Mesenchymal stem cell (in vitro differentiated cells and primary cell): ENCODE results near the gene ATR.

Experiments used
- DNase-seq: peaks from one replicate; pipeline ENCODE4 v3.0.0-alpha.2; 2013
- H2AFZ ChIP-seq: one replicate; pipeline ENCODE4 v1.6.1; 2013; ENCODE audit warnings: low read depth, mild to moderate bottlenecking, control low read depth, inconsistent platforms, low read length, moderate library complexity
- H2AK5ac ChIP-seq: 2 replicates; pipeline ENCODE4 v1.6.1; 2013; ENCODE audit warnings: low read length, moderate library complexity, mild to moderate bottlenecking, inconsistent platforms; ENCODE audit not compliant: severe bottlenecking
- H2BK120ac ChIP-seq: one replicate; pipeline ENCODE4 v1.6.1; 2013; ENCODE audit warnings: low read depth, mild to moderate bottlenecking, inconsistent platforms, low read length, moderate library complexity
- H2BK12ac ChIP-seq, 2 experiments: one replicate each; pipeline ENCODE4 v1.6.1; 2013; ENCODE audit warnings: inconsistent platforms in 2 of 2, low read length in 2 of 2, mild to moderate bottlenecking in 2 of 2, moderate library complexity in 2 of 2, control low read depth in 1 of 2
- H2BK15ac ChIP-seq: one replicate; pipeline ENCODE4 v1.6.1; 2013; ENCODE audit warnings: mild to moderate bottlenecking, low read depth, inconsistent platforms; ENCODE audit not compliant: poor library complexity, severe bottlenecking
- H2BK5ac ChIP-seq: 2 replicates; pipeline ENCODE4 v1.6.1; 2013; ENCODE audit warnings: low read depth, mild to moderate bottlenecking, low read length, control low read depth, inconsistent platforms; ENCODE audit not compliant: poor library complexity, severe bottlenecking
- H3K14ac ChIP-seq, 2 experiments: one replicate each; pipeline ENCODE4 v1.6.1; 2013; ENCODE audit warnings: inconsistent platforms in 2 of 2, low read length in 2 of 2, control low read depth in 1 of 2, mild to moderate bottlenecking in 1 of 2, moderate library complexity in 1 of 2
- H3K18ac ChIP-seq, 2 experiments: one replicate each; pipeline ENCODE4 v1.6.1; 2013; ENCODE audit warnings: inconsistent platforms in 2 of 2, low read length in 2 of 2, control low read depth in 1 of 2, low read depth in 1 of 2, mild to moderate bottlenecking in 1 of 2
- H3K23ac ChIP-seq, 2 experiments: one replicate each; pipeline ENCODE4 v1.6.1; 2013; ENCODE audit warnings: inconsistent platforms in 2 of 2, low read length in 2 of 2, mild to moderate bottlenecking in 2 of 2, moderate library complexity in 2 of 2, control low read depth in 1 of 2
- H3K27ac ChIP-seq: 2 replicates; pipeline ENCODE4 v1.5.1; 2013; ENCODE audit warnings: mild to moderate bottlenecking, moderate library complexity, low read length, control low read depth, inconsistent platforms; ENCODE audit not compliant: poor library complexity, severe bottlenecking
- H3K27me3 ChIP-seq, 2 experiments: 2 replicates each; pipeline versions ENCODE4 v1.6.1 to v1.7.0; 2013; ENCODE audit warnings: low read length in 2 of 2, mild to moderate bottlenecking in 2 of 2, moderate library complexity in 2 of 2, control low read depth in 1 of 2, inconsistent platforms in 1 of 2; ENCODE audit not compliant: control insufficient read depth in 1 of 2, insufficient read depth in 1 of 2
- H3K36me3 ChIP-seq, 2 experiments: 2 replicates each; pipeline versions ENCODE4 v1.6.1 to v1.7.0; 2013; ENCODE audit warnings: low read length in 2 of 2, control low read depth in 1 of 2, inconsistent platforms in 1 of 2, low read depth in 1 of 2, mild to moderate bottlenecking in 1 of 2; ENCODE audit not compliant: insufficient read depth in 2 of 2, control insufficient read depth in 1 of 2
- H3K4ac ChIP-seq, 2 experiments: one replicate each; pipeline ENCODE4 v1.6.1; 2013; ENCODE audit warnings: inconsistent platforms in 2 of 2, low read length in 2 of 2, mild to moderate bottlenecking in 2 of 2, moderate library complexity in 2 of 2, control low read depth in 1 of 2, low read depth in 1 of 2
- H3K4me1 ChIP-seq: 2 replicates; pipeline ENCODE4 v1.6.1; 2013; ENCODE audit warnings: low read depth, low read length, control low read depth; ENCODE audit not compliant: control insufficient read depth, insufficient read depth
- H3K4me2 ChIP-seq: 2 replicates; pipeline ENCODE4 v1.6.1; 2013; ENCODE audit warnings: low read length, mild to moderate bottlenecking, inconsistent platforms; ENCODE audit not compliant: poor library complexity, severe bottlenecking
- H3K4me3 ChIP-seq, 2 experiments: 2 replicates each; pipeline versions ENCODE4 v1.5.1 to v1.7.0; 2013; ENCODE audit warnings: low read length in 2 of 2, mild to moderate bottlenecking in 2 of 2, control low read depth in 1 of 2, low read depth in 1 of 2; ENCODE audit not compliant: insufficient read depth in 1 of 2
- H3K79me1 ChIP-seq: replicated peaks from 2 replicates; pipeline ENCODE4 v1.6.1; 2013; ENCODE audit warnings: mild to moderate bottlenecking, control low read depth, low read length, inconsistent platforms; ENCODE audit not compliant: poor library complexity, severe bottlenecking
- H3K9ac ChIP-seq: 2 replicates; pipeline ENCODE4 v1.7.0; 2013; ENCODE audit warnings: mild to moderate bottlenecking, low read length, moderate library complexity
- H3K9me3 ChIP-seq: 2 replicates; pipeline ENCODE4 v1.7.0; 2013; ENCODE audit warnings: mild to moderate bottlenecking, low read length; ENCODE audit not compliant: control insufficient read depth
- H4K8ac ChIP-seq: one replicate; pipeline ENCODE4 v1.6.1; 2013; ENCODE audit warnings: inconsistent platforms, mild to moderate bottlenecking, low read length, moderate library complexity
- H4K91ac ChIP-seq: one replicate; pipeline ENCODE4 v1.6.1; 2013; ENCODE audit warnings: mild to moderate bottlenecking, low read length, inconsistent platforms
- WGBS: methylation state at CpG from one replicate; pipeline ENCODE4 v1.1.7; 2013; ENCODE audit warnings: mixed read lengths; 5-methylcytosine and 5-hydroxymethylcytosine counted together

ATR gene

GRCh38 chr3:142460689-142461088 lies 117.8 kb downstream of the ATR start:
- Histone ChIP-seq H2BK12ac (no peak overlapping the region), H4K8ac (no peak overlapping the region), H3K9me3 (no peaks in the 10 kb centered on the region), H2AFZ (no peak overlapping the region), H3K9ac (no peak overlapping the region), H3K18ac (no peak overlapping the region), H3K27ac (no peak overlapping the region), H2BK5ac (no peak overlapping the region), H3K27me3 (no peaks in the 10 kb centered on the region), H3K14ac (no peak overlapping the region), H3K79me1 (no peaks in the 10 kb centered on the region), H3K4ac (no peak overlapping the region), H2BK120ac (no peak overlapping the region), H3K4me2 (no peak overlapping the region), H3K23ac (no peak overlapping the region), H4K91ac (no peak overlapping the region), H3K4me1 (no peaks in the 10 kb centered on the region), H3K36me3 (peaks cover 4 to 59% of the 10 kb centered on the region in 2 experiments), H2BK15ac (no peak overlapping the region), H3K4me3 (no peak overlapping the region), H2AK5ac (no peak overlapping the region)
- DNase-seq = no peak
- 87% methylated on average over 3 of the region's 3 CpGs for WGBS

GRCh38 chr3:142459929-142460328 lies 118.6 kb downstream of the ATR start:
- Histone ChIP-seq H3K79me1 (no peaks in the 10 kb centered on the region), H3K4me2 (no peak overlapping the region), H3K9ac (no peak overlapping the region), H2AK5ac (no peak overlapping the region), H3K27me3 (no peaks in the 10 kb centered on the region), H3K9me3 (no peaks in the 10 kb centered on the region), H3K36me3 (peaks cover 4 to 59% of the 10 kb centered on the region in 2 experiments), H4K8ac (no peak overlapping the region), H2AFZ (no peak overlapping the region), H2BK15ac (no peak overlapping the region), H3K4me3 (no peak overlapping the region), H2BK5ac (no peak overlapping the region), H3K23ac (no peak overlapping the region), H3K4ac (no peak overlapping the region), H3K27ac (no peak overlapping the region), H2BK120ac (no peak overlapping the region), H3K18ac (no peak overlapping the region), H4K91ac (no peak overlapping the region), H3K14ac (no peak overlapping the region), H2BK12ac (no peak overlapping the region), H3K4me1 (no peaks in the 10 kb centered on the region)
- DNase-seq = peak; percentile 20
- WGBS = no CpG with 5 or more reads among the region's 2 CpGs

- Histone ChIP-seq H2BK12ac (no peak overlapping the region), H3K4me2 (no peak overlapping the region), H3K79me1 (no peaks in the 10 kb centered on the region), H3K4ac (no peak overlapping the region), H2BK15ac (no peak overlapping the region), H4K8ac (no peak overlapping the region), H3K9me3 (no peaks in the 10 kb centered on the region), H4K91ac (no peak overlapping the region), H3K14ac (no peak overlapping the region), H3K18ac (no peak overlapping the region), H2BK5ac (no peak overlapping the region), H2BK120ac (no peak overlapping the region), H2AFZ (no peak overlapping the region), H3K9ac (no peak overlapping the region), H3K4me1 (no peaks in the 10 kb centered on the region), H3K27me3 (no peaks in the 10 kb centered on the region), H3K4me3 (no peak overlapping the region), H3K23ac (no peak overlapping the region), H2AK5ac (no peak overlapping the region), H3K27ac (no peak overlapping the region), H3K36me3 (peaks cover 4 to 54% of the 10 kb centered on the region in 2 experiments)
- DNase-seq = no peak
- 71% methylated on average over 1 of the region's 3 CpGs for WGBS
Observed at GRCh38 chr3:142459096-142459495, 119.4 kb downstream of the ATR start.

- no peak overlapping the region for H3K4ac ChIP-seq
- no peak overlapping the region for H3K23ac ChIP-seq
- DNase-seq = no peak
- 92% methylated on average over 5 of the region's 5 CpGs for WGBS
- no peak overlapping the region for H4K8ac ChIP-seq
- no peak overlapping the region for H2BK12ac ChIP-seq
- H3K18ac ChIP-seq = no peak overlapping the region
- no peaks in the 10 kb centered on the region for H3K27me3 ChIP-seq
- H2BK15ac ChIP-seq = no peak overlapping the region
- no peak overlapping the region for H3K14ac ChIP-seq
- H3K27ac ChIP-seq = no peak overlapping the region
- no peak overlapping the region for H2AK5ac ChIP-seq
- no peak overlapping the region for H2AFZ ChIP-seq
- H2BK5ac ChIP-seq = no peak overlapping the region
- no peak overlapping the region for H3K4me3 ChIP-seq
- no peak overlapping the region for H3K4me2 ChIP-seq
- no peak overlapping the region for H4K91ac ChIP-seq
- H3K9ac ChIP-seq = no peak overlapping the region
- peaks cover 9 to 43% of the 10 kb centered on the region in 2 experiments for H3K36me3 ChIP-seq
- H3K79me1 ChIP-seq = no peaks in the 10 kb centered on the region
- no peaks in the 10 kb centered on the region for H3K9me3 ChIP-seq
- H2BK120ac ChIP-seq = no peak overlapping the region
- no peaks in the 10 kb centered on the region for H3K4me1 ChIP-seq
Observed at GRCh38 chr3:142450881-142451280, 127.7 kb downstream of the ATR start.
